CD14-positive monocyte (primary cell): ENCODE results near the gene CD74. TPM values are rescaled to one million over a fixed set of nuclear protein-coding genes. Genes with fewer than 3 reads are reported as not detected.

Source experiments
- DNase-seq, 3 donors: peaks; one replicate each; pipeline ENCODE4 v3.0.0-alpha.2; 2011 to 2022
- H2AFZ ChIP-seq: 2 replicates; pipeline ENCODE4 v1.6.0; 2012; ENCODE audit warnings: mild to moderate bottlenecking, low read depth, low read length, inconsistent platforms; ENCODE audit not compliant: insufficient read depth, poor library complexity, severe bottlenecking
- H3K27ac ChIP-seq, 2 donors: 1 replicate in 1 of 2; 2 replicates in 1 of 2; pipeline ENCODE4 v1.5.1; 2012 to 2013; ENCODE audit warnings: low read length in 2 of 2, control low read depth in 1 of 2, inconsistent platforms in 1 of 2, low read depth in 1 of 2, mild to moderate bottlenecking in 1 of 2
- H3K27me3 ChIP-seq, 2 donors: one replicate each; pipeline versions ENCODE4 v1.6.0 to v1.6.1; 2011 to 2013; ENCODE audit warnings: low read length in 2 of 2; ENCODE audit not compliant: control insufficient read depth in 2 of 2, insufficient read depth in 2 of 2
- H3K36me3 ChIP-seq, 2 donors: replicated peaks in 1 of 2; 1 replicate in 1 of 2; 2 replicates in 1 of 2; pipeline versions ENCODE4 v1.5.1 to v1.6.1; 2012 to 2013; ENCODE audit warnings: low read length in 2 of 2, control low read depth in 1 of 2, inconsistent platforms in 1 of 2, mild to moderate bottlenecking in 1 of 2; ENCODE audit not compliant: insufficient read depth in 2 of 2, control insufficient read depth in 1 of 2
- H3K4me1 ChIP-seq, 2 donors: 1 replicate in 1 of 2; 2 replicates in 1 of 2; pipeline versions ENCODE4 v1.5.1 to v1.6.1; 2012 to 2013; ENCODE audit warnings: low read length in 2 of 2, control low read depth in 1 of 2, inconsistent platforms in 1 of 2, mild to moderate bottlenecking in 1 of 2, moderate library complexity in 1 of 2; ENCODE audit not compliant: insufficient read depth in 2 of 2, control insufficient read depth in 1 of 2
- H3K4me2 ChIP-seq: replicated peaks from 2 replicates; pipeline ENCODE3; 2012; ENCODE audit warnings: low read length, moderate library complexity, mild to moderate bottlenecking; ENCODE audit not compliant: poor library complexity, severe bottlenecking; ENCODE audit errors: extremely low read depth
- H3K4me3 ChIP-seq, 3 experiments: fragments of 200-600 bp in 1 of 3; sonication (generic) in 1 of 3; replicated peaks in 1 of 3; 1 replicate in 2 of 3; 2 replicates in 1 of 3; pipeline ENCODE4 v1.5.1; 2011 to 2013; ENCODE audit warnings: low read length in 3 of 3, mild to moderate bottlenecking in 3 of 3, control low read depth in 2 of 3, low read depth in 2 of 3, inconsistent platforms in 1 of 3, moderate library complexity in 1 of 3
- H3K79me2 ChIP-seq: 2 replicates; pipeline ENCODE4 v1.6.0; 2012; ENCODE audit warnings: mild to moderate bottlenecking, control low read depth, inconsistent platforms, low read length, moderate library complexity; ENCODE audit not compliant: insufficient read depth
- H3K9ac ChIP-seq: 2 replicates; pipeline ENCODE4 v1.6.0; 2017; ENCODE audit warnings: low read length, mild to moderate bottlenecking; ENCODE audit not compliant: insufficient read depth, poor library complexity, severe bottlenecking
- H3K9me3 ChIP-seq, 2 donors: replicated peaks in 1 of 2; 1 replicate in 1 of 2; 2 replicates in 1 of 2; pipeline versions ENCODE4 v1.5.1 to v1.6.1; 2012 to 2013; ENCODE audit warnings: low read length in 2 of 2, control low read depth in 1 of 2; ENCODE audit not compliant: control insufficient read depth in 1 of 2, insufficient read depth in 1 of 2
- H4K20me1 ChIP-seq: 2 replicates; pipeline ENCODE4 v1.6.0; 2012; ENCODE audit warnings: mild to moderate bottlenecking, low read length, control low read depth, moderate library complexity; ENCODE audit not compliant: insufficient read depth
- H3K27ac Mint-ChIP-seq, 7 donors: one replicate each; pipeline ENCODE4 v1.8.0; 2020; ENCODE audit warnings: mild to moderate bottlenecking in 7 of 7, mixed read lengths in 7 of 7, moderate library complexity in 6 of 7, inconsistent platforms in 2 of 7
- H3K27me3 Mint-ChIP-seq, 3 donors: one replicate each; pipeline ENCODE4 v1.8.0; 2021 to 2022; ENCODE audit warnings: low read depth in 3 of 3, mild to moderate bottlenecking in 3 of 3, mixed read lengths in 3 of 3, moderate library complexity in 3 of 3, inconsistent platforms in 1 of 3
- H3K36me3 Mint-ChIP-seq, 2 donors: one replicate each; pipeline ENCODE4 v1.8.0; 2020; ENCODE audit warnings: mixed read lengths in 2 of 2, inconsistent platforms in 1 of 2, mild to moderate bottlenecking in 1 of 2
- H3K4me1 Mint-ChIP-seq: one replicate; pipeline ENCODE4 v1.8.0; 2020; ENCODE audit warnings: mild to moderate bottlenecking, mixed read lengths
- H3K4me3 Mint-ChIP-seq, 2 donors: one replicate each; pipeline ENCODE4 v1.8.0; 2020; ENCODE audit warnings: mild to moderate bottlenecking in 2 of 2, mixed read lengths in 2 of 2, moderate library complexity in 1 of 2
- H3K9me3 Mint-ChIP-seq, 7 donors: one replicate each; pipeline ENCODE4 v1.8.0; 2020 to 2022; ENCODE audit warnings: mixed read lengths in 7 of 7, mild to moderate bottlenecking in 6 of 7, moderate library complexity in 6 of 7, inconsistent platforms in 2 of 7
- CTCF ChIP-seq: fragments of 200-600 bp; IDR thresholded peaks from one replicate; pipeline ENCODE4 v1.8.0; 2022; ENCODE audit warnings: antibody characterized with exemption, mild to moderate bottlenecking
- WGBS: methylation state at CpG from one replicate; pipeline ENCODE4 v1.1.5; 2013; ENCODE audit warnings: missing lambda C conversion rate; ENCODE audit not compliant: insufficient coverage; 5-methylcytosine and 5-hydroxymethylcytosine counted together
- intact Hi-C, 2 donors: fragments of 100-400 bp; cut with micrococcal nuclease; formaldehyde crosslinking; loops; one replicate each; pipeline versions ENCODE4 v1.15.0 to v1.15.1; 2023
- polyA plus RNA-seq, 3 donors: library from polyadenylated mRNA; depleted of rRNA in 1 of 3; unstranded in 2 of 3; stranded (reverse) in 1 of 3; fragments of 300-500 nt in 2 of 3; fragments of >200 nt in 1 of 3; fragmentation: Illumina TruSeq in 2 of 3; gene quantifications; 1 replicate in 2 of 3; 2 replicates in 1 of 3; pipeline ENCODE4 v1.2.3, GENCODE V29; 2012 to 2021

CD74 gene
- polyA plus RNA-seq, 3 donors = 3,498 to 7,550 (median 4,939) TPM

DNA sequence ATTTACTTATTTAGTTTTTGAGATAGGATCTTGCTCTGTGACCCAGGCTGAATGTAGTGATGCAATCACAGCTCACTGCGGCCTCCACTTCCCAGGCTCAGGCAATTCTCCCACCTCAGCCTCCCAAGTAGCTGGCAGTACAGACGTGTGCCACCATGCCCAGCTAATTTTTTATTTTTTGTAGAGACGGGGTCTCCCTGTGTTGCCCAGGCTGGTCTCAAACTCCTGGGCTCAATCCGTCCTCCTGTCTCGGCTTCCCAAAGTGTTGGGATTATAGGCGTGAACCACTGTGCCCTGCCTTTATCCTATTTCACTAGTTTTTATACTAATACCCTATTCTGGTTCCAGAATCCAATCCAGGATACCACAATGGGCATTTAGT lies 30.0 kb upstream of the CD74 start:
- WGBS = 77% methylated on average over 5 of the region's 6 CpGs
- Histone ChIP-seq H3K4me2 (no peak overlapping the region), H2AFZ (no peak overlapping the region), H3K79me2 (peaks cover 22% of the 10 kb centered on the region), H3K27me3 (no peaks in the 10 kb centered on the region), H4K20me1 (peaks cover 46% of the 10 kb centered on the region), H3K4me3 (no peak overlapping the region), H3K9ac (no peak overlapping the region), H3K9me3 (no peaks in the 10 kb centered on the region), H3K4me1 (peaks cover 1 to 2% of the 10 kb centered on the region in 2 donors), H3K36me3 (peaks cover 46 to 48% of the 10 kb centered on the region in 2 donors), H3K27ac (no peak overlapping the region)
- Mint-ChIP-seq H3K27ac (no peak overlapping the region), H3K9me3 (no peaks in the 10 kb centered on the region), H3K36me3 (peaks cover 59 to 62% of the 10 kb centered on the region in 2 donors), H3K4me3 (no peak overlapping the region), H3K27me3 (no peaks in the 10 kb centered on the region), H3K4me1 (peaks cover 4% of the 10 kb centered on the region)
- DNase-seq = no peak
- intact Hi-C loops = loop anchor here in 1 of 2 donors (5.0 kb wide), 1 partner anchor 40 kb away; no protein-coding TSS in a partner anchor
- no peak for TF ChIP-seq CTCF

DNA sequence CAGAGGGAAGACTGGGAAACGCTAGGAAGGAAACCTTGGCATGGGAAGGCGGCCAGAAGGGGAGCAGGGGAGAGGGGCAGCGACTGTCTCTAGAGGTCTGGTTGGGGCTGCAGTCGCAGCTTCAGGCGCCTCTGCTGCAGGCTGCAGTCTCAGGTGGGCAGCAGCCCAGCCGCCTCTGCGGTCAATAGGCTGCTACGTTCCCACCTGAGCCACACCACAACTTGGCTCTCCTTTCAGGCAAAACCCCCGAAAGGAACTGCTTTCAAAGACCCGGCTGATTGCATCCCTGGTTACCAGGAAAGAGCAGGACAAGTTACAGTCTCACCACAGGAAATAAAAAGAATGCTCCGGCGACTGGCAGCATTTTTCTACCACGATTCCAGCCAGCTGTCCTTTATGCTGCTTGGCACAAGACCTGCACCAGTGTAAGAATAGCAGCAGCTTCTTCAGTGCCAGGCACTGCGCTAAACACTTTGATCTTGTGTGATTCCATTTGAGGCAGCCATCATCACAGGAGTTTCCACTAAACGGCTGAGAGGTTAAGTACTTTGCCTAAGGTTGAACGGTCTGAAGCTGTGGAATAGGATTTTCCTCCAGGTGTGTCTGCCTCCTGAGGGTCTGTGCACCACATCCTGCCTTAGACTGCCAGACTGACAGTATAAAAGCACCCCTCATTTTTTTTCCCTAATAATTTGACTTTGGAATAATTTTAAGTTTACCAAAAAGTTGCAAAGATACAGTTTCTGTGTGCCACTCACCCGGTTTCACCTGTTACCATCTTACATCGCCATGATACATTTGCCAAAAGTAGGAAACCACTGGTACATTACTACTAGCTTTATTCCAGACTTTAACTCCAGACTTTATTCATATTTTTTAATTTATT lies 29.3 kb upstream of the CD74 start:
- WGBS = 64% methylated on average over 16 of the region's 18 CpGs
- no peak overlapping the region for H3K4me3 ChIP-seq
- peak overlapping the region in 4 of 7 donors; percentile 11 to 41 (median 35) for H3K27ac Mint-ChIP-seq
- H4K20me1 ChIP-seq = peaks cover 39% of the 10 kb centered on the region
- no peaks in the 10 kb centered on the region for H3K27me3 ChIP-seq
- no peaks in the 10 kb centered on the region for H3K4me1 ChIP-seq
- H3K27ac ChIP-seq = no peak overlapping the region
- no peak for DNase-seq
- intact Hi-C loops = loop anchor here in 1 of 2 donors (5.0 kb wide), 1 partner anchor 40 kb away; no protein-coding TSS in a partner anchor
- no peaks in the 10 kb centered on the region for H3K9me3 ChIP-seq
- H3K27me3 Mint-ChIP-seq = no peaks in the 10 kb centered on the region
- H3K4me1 Mint-ChIP-seq = no peaks in the 10 kb centered on the region
- H3K79me2 ChIP-seq = peaks cover 16% of the 10 kb centered on the region
- H3K9me3 Mint-ChIP-seq = no peaks in the 10 kb centered on the region
- peaks cover 39 to 42% of the 10 kb centered on the region in 2 donors for H3K36me3 ChIP-seq
- no peak overlapping the region for H3K9ac ChIP-seq
- no peak overlapping the region for H2AFZ ChIP-seq
- H3K4me2 ChIP-seq = no peak overlapping the region
- H3K36me3 Mint-ChIP-seq = peaks cover 53 to 55% of the 10 kb centered on the region in 2 donors
- TF ChIP-seq CTCF = no peak
- no peak overlapping the region for H3K4me3 Mint-ChIP-seq
